CD4-positive, alpha-beta T cell treated with Interleukin-6 for 4 hours (primary cell): ENCODE measurements around the gene ARHGEF28.

Source experiments
- DNase-seq: peaks from one replicate; pipeline ENCODE4 v3.0.0-alpha.2; 2020; ENCODE audit warnings: mixed read lengths

ARHGEF28 gene

GRCh38 chr5:73944581-73944980, 318.6 kb downstream of the ARHGEF28 start:
- DNase-seq: no peak

- peak; percentile 16 for DNase-seq
These were observed 319.5 kb downstream of the ARHGEF28 start for GRCh38 chr5:73945505-73945904.

- no peak for DNase-seq
These were observed 320.3 kb downstream of the ARHGEF28 start for GRCh38 chr5:73946278-73946677.

- no peak for DNase-seq
These were observed 321.1 kb downstream of the ARHGEF28 start for GRCh38 chr5:73946919-73947602.

- no peak for DNase-seq
These were observed 322.1 kb downstream of the ARHGEF28 start for GRCh38 chr5:73947906-73948640.

- DNase-seq: no peak
These were observed 322.7 kb downstream of the ARHGEF28 start for GRCh38 chr5:73948720-73949119.

GRCh38 chr5:73950441-73950873, 324.5 kb downstream of the ARHGEF28 start:
- DNase-seq: no peak

GRCh38 chr5:73950912-73951430, 325.0 kb downstream of the ARHGEF28 start:
- DNase-seq: no peak

- no peak for DNase-seq
These were observed 326.9 kb downstream of the ARHGEF28 start for GRCh38 chr5:73952872-73953271.

GRCh38 chr5:73954381-73954780, 328.4 kb downstream of the ARHGEF28 start:
- no peak for DNase-seq

- DNase-seq: no peak
These were observed 329.4 kb downstream of the ARHGEF28 start for GRCh38 chr5:73955271-73955846.

- DNase-seq: no peak
These were observed 331.5 kb downstream of the ARHGEF28 start for GRCh38 chr5:73957397-73958001.

GRCh38 chr5:73958037-73958436, 332.0 kb downstream of the ARHGEF28 start:
- DNase-seq: no peak

GRCh38 chr5:73960023-73960422, 334.0 kb downstream of the ARHGEF28 start:
- no peak for DNase-seq

- no peak for DNase-seq
These were observed 334.4 kb downstream of the ARHGEF28 start for GRCh38 chr5:73960426-73960825.

- DNase-seq: no peak
These were observed 336.9 kb downstream of the ARHGEF28 start for GRCh38 chr5:73962801-73963425.

- no peak for DNase-seq
These were observed 338.4 kb downstream of the ARHGEF28 start for GRCh38 chr5:73964352-73964865.

GRCh38 chr5:73966451-73966850, 340.5 kb downstream of the ARHGEF28 start:
- DNase-seq: no peak

GRCh38 chr5:73967347-73967746, 341.4 kb downstream of the ARHGEF28 start:
- no peak for DNase-seq

- DNase-seq: no peak
These were observed 342.2 kb downstream of the ARHGEF28 start for GRCh38 chr5:73968246-73968645.

GRCh38 chr5:73968729-73969128, 342.7 kb downstream of the ARHGEF28 start:
- no peak for DNase-seq

- no peak for DNase-seq
These were observed 343.4 kb downstream of the ARHGEF28 start for GRCh38 chr5:73969195-73970036.
